EL (cell line): ENCODE measurements around the gene RPAP2.
"Not testable (repeated sequence)": the region's sequence is repeated elsewhere in the genome, so short reads cannot be mapped to it uniquely, and the experiment has no call there.

ENCODE experiments used
- DNase-seq: peaks from one replicate; pipeline ENCODE4 v3.0.0-alpha.2; 2016

The RPAP2 gene

DNA sequence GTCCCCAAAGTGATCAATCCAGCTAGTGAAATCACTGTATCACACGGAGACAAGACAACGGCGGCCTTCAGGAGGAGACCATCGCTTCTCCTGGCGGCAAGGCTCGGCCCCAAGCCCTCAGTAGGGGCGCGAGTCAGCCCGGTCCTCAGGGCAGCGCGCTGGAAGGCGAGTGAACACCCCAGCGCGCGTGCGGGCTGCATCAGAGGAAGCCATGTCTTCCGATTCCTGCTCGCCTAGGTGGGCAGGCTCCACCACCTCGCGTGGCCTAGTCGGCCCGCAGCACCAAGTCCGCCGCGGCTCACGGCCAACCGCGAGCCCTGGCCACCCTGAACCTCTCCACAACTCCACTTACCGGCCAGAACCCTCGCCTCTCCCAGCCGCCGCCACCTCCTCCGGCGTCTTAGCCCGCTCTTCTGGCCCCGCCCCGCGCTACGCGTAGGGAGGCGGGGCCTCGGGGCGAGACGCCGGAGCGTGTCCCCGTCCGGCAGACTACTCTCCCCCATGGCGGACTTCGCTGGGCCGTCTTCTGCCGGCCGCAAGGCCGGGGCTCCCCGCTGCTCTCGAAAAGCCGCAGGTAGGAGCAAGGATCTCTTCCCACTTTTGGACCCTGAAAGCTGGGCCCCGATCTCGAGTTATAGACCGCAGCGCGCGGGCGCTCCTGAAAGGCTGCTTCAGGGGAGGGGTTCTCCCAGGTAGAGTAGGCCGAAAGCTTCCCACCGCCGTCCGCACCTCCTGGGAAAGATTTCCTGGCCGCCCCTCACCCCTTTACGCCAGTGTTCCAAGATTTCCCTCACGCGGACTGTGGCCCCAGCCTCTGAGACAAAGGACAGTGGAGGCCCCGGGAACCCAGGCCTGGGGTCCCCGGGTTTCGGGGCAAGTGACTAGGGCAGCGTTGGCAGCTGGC lies at the start of gene RPAP2, which contains the start of gene GLMN:
Gene RPAP2, plus strand, starts transcription at position 487 of the 904 bp plus-strand sequence. Its CDS starts 15 bp downstream, at position 502.
Gene GLMN, minus strand, starts transcription at position 415 of the 904 bp plus-strand sequence. CDS start 988 bp downstream, outside the sequence.
- peak; percentile 89 for DNase-seq

GRCh38 chr1:92254714-92255113 lies 44.1 kb upstream of the RPAP2 start:
- not testable (repeated sequence) for DNase-seq

DNA sequence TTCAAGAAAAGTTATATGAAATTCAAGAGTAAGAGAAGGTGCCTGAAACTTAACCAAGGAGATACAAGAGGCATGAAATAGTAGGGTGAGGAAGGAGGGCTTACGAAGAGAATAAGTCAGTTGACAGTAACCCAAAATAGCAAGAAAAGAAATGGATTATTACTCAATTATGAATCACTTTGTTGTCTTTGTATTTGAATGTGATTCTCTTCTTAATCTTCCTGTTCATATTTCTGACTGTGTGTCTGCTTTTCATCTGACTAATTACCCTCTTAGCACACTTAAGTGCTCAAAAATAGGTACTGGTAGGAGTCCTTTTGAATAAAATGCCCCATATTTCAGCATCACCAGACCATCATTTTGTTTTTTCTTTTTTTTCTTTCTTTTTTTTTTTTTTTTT lies 39.5 kb upstream of the RPAP2 start:
- no peak for DNase-seq

GRCh38 chr1:92262516-92262915 lies 36.3 kb upstream of the RPAP2 start:
- no peak for DNase-seq

GRCh38 chr1:92273039-92273438 lies 25.8 kb upstream of the RPAP2 start:
- no peak for DNase-seq

DNA sequence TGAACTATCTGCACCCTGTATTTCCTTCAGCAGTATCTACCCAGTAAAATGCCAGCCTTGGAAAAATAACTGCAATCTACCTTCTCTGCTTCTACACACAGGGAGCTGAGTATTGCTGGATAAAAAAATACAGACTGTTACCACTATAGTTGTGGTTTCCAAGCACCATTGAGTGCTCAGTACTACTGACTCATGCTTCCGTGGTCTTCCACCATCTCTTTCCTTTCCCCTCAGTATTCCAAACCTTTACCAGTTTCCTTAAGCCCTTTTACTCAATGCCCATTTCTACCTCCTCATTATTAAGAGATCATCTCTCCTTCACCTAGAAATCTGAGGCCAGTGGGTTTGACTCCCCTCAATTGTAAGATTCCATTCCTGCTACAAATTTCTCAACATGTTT lies 23.9 kb upstream of the RPAP2 start:
- peak; percentile 33 for DNase-seq

GRCh38 chr1:92276082-92276481 lies 22.8 kb upstream of the RPAP2 start:
- DNase-seq: no peak

DNA sequence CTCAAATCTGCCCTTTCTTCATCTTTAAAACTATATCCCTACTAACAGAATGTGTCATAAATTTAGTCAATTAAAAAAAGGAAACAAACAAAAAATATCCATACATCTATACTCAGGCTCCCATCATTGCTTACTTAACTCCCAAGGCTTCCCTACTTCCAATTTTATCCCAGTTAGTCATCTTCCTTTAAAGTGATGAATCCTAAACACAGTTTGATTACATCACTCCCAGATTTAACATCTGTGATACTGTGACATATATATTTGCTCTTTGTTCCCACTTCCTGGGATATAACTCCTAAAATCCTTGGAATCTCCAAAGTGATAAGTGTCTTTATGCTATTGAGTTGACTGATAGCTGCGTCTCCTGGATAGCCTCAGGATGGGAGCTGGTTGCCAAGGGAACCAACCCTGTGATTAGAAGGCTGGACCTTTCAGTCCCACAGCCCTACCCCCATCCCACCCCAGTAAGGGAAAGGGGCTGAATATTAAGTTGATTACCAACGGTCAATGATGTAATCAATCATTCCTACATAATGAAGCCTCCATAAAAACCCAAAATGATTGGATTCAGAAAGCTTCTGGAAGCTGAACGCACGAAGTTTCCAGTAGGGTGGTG lies 21.6 kb upstream of the RPAP2 start:
- DNase-seq: peak; percentile 75

GRCh38 chr1:92279781-92280180 lies 19.1 kb upstream of the RPAP2 start:
- DNase-seq: not testable (repeated sequence)

DNA sequence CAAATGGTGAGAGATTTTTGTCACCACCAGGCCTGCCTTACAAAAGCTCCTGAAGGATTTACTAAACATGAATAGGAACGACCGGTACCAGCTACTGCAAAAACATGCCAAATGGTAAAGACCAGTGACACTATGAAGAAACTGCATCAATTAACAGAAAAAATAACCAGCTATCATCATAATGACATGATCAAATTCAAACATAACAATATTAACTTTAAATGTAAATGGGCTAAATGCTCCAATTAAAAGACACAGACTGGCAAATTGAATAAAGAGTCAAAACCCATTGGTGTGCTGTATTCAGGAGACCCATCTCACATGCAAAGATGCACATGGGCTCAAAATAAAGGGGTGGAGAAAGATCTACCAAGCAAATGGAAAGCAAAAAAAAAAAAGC lies 17.4 kb upstream of the RPAP2 start:
- DNase-seq: not testable (repeated sequence)

GRCh38 chr1:92291372-92291999 lies 7.4 kb upstream of the RPAP2 start:
- peak; percentile 59 for DNase-seq

- no peak for DNase-seq
These were observed 666 bp upstream of the RPAP2 start for GRCh38 chr1:92298213-92298572.

DNA sequence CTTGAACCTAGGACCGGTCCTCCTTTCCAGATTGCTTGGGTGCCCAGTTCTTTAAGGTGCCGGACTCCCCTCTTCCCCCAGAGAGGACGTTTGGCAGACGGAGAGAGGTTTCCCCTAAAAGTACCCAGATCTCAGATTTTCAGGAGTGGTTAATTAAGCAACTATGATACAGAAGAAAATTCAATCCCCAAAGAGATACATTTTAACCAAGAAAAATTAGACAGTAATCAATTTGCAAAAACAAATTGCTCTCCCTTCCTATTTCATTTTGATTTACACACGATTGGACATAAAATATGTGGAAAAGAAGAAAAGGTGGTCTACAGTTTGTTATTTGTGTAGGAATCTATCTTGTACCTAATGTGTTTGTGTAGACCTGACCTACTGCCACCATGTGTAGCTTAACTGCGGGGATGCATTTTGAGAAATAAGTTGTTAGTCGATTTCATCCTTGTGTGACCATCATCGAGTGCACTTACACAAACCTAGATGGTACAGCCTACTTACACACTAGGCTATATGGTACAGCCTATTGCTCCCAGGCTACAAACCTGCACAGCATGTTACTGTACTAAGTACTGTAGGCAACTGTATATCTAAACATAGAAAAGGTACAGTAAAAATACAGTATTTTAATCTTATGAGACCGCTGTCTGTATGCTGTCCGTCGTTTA lies 755 bp downstream of the RPAP2 start:
- DNase-seq: no peak

- no peak for DNase-seq
These were observed 2.2 kb downstream of the RPAP2 start for GRCh38 chr1:92301021-92301420.

DNA sequence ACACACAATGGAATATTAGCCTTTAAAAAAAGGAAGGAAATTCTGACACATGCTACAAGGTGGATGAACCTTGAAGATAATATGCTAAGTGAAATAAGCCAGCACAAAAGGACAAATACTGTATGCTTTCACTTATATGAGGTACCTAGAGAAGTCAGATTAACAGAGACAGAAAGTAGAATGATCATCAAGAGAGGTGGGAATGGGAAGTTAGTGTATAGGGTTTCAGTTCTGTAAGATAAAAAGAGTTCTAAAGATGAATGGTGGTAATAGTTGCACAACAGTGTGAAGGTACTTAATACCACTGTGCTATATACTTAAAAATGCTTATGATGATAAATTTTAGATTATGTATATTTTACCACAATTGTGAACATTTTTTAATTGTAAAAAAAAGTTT lies 7.2 kb downstream of the RPAP2 start:
- no peak for DNase-seq

- no peak for DNase-seq
These were observed 9.1 kb downstream of the RPAP2 start for GRCh38 chr1:92307980-92308379.

GRCh38 chr1:92310185-92310597 lies 11.3 kb downstream of the RPAP2 start:
- DNase-seq: peak; percentile 19

DNA sequence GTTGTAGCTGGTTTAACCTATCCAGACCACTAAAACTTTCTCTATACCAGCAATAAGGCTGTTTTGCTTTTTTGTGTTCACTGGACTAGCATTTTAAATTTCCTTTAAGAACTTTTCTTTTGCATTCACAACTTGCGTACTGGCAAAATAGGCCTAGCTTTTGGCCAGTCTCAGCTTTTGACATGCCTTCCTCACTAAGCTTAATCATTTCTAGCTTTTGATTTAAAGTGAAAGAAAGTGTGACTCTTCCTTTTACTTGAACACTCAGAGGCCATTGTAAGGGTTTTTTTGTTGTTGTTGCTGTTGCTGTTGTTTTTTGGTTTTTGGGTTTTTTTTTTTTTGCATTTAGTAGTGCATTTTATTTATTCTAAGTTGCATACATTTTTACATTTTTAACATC lies 15.2 kb downstream of the RPAP2 start:
- no peak for DNase-seq

DNA sequence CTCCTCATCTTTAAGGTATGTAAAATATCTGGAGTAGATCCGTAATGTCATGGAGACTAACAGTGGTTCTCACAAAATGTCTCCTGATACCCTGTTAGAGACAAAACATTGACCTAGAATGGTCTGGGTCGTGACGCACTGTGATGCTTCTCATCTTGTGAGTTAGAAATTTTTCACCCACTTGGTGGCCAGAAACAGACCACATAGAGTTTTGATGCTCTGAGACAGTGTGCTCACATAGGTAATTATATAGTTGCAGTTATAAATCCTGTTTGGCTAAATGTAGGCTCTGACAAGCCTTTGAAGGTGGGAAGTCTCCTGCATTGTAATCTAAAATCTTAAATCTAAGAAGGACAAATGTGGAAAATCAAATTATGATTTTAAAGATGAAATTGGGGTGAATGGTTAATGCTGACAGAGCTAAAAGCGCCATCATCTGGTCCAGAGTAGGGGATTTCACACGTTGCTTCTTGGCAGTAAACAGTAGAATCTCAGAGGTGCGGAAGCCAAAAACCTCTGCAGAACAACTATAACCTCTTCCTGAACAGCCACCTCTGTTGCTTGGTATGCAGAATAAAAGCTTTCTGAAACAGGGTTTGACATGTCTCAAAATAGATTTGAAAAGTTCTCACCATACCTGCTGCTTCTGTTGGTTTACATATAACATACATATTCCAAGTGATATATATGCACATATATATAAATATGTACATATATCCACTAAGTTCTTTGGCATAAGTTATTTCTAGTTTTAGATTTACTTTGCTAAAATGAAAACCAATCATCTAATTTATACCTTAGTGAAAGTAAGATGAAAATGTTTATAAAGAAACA lies 17.1 kb downstream of the RPAP2 start:
- DNase-seq: no peak

DNA sequence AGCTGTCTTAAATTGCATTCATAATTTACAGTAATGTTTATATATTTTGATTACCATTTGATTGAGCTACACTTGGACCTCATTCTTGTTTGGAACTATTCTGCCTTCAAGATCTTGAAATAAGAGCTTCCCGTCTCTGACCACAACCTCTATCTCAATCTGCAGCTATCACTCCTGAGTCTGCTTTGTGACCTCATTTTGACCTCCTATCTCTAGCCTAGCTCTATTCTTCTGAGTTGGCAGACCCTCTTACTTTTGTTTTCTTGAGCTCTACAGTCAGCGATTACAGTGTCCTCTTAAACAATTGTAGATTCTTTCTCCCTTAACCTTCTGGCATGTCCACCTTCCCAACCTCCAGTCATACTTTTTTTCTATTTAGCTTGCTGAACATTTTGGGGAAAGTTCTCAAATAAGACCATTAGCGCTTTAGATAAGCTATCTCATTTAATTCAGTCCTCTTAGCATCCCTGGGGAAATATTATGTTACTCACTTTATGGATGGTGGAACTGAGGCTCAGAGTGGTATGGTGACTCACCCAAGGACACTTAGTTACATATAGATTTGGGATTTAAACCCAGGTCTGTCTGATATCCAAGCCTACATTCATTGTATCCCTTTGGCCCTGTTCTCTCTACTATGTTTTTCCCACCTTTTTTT lies 19.1 kb downstream of the RPAP2 start:
- no peak for DNase-seq
